ENCODE measurements around the gene SYP.

The SYP gene

GRCh38 chrX:49214996-49215526, 15.1 kb upstream of the SYP start:
- DNase-seq, result no peak

GRCh38 chrX:49214416-49214815, 14.4 kb upstream of the SYP start:
- DNase-seq, result no peak

DNA sequence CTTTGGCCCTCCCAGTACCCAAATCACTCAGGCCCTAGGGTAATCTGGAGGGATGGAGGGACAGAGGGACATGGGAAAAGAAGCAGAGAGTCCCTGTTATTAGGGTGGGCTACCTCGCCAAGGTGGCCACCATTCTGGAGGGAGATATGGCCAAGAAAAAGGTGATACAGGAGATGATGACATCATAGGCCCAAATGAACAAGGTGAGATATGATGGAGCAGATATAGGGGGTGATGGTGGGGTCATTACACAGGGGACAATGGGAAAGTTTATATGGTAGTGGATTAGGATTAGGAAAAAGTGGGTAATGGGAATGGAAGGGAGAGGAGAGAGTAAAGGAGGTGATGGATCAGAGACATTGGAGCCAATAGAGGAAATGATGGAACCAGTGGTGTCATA, 12.9 kb upstream of the SYP start:
- DNase-seq, result no peak

GRCh38 chrX:49212209-49212608, 12.2 kb upstream of the SYP start:
- DNase-seq, result no peak

- DNase-seq, result no peak
Observed at GRCh38 chrX:49211074-49211473, 11.1 kb upstream of the SYP start.

DNA sequence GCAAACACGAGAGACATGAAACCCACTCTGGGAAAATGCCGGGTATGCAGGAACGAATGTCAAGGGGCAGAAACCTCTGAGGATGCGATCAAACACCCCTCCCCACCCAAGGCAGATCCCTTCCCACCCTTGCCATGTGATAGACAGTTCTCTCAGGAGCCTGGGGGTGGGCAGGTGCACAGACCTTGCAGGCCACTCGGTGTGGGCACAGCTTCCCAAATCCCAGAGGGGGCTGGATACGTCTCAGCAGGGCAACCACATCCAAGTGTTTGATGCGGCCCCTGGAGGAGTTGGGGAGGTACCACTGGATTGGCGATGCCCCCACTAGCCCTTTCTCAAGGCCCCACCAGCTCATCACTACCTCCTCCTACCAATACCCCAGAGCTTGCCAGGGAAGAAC, 10.4 kb upstream of the SYP start:
- no peak for DNase-seq

DNA sequence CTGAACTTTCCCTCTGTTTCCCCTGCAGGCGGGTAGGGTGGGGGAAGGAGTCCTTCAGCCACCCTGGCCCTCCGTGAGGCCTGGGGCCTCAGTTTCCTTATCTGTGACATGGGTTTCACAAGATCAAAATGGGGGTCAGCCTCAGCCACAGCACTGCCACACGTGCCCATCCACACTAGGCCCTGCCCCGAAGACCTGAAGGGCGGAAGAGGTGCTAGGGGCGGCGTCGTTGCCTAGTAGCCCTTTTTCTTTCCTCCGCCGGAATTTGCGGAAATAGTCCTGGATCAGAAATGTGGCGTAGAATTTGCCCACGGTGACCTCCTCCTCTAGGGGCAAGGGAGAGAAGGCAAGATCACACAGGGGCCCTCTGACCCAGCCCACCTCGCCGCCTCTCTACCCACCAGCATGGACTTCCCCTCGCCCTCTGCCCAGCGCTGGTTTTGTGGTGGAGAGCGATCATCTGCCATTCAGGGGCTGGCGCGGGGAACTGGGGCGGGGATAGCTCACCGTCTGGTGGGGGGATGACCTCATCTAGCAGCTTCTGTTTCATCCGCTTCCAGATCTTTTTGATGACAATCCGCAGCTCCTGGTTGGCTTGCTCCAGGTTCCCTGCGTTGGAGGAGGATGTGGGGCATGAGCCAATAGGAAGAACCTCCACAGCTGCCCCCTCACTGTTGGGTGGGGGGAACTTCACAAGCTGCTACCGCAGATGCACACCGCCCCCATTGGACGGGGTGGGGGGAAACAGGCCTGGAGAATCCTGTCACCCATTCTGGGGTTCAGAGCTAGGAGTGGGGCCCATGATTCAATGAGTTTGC, 9.7 kb upstream of the SYP start:
- DNase-seq, result no peak

DNA sequence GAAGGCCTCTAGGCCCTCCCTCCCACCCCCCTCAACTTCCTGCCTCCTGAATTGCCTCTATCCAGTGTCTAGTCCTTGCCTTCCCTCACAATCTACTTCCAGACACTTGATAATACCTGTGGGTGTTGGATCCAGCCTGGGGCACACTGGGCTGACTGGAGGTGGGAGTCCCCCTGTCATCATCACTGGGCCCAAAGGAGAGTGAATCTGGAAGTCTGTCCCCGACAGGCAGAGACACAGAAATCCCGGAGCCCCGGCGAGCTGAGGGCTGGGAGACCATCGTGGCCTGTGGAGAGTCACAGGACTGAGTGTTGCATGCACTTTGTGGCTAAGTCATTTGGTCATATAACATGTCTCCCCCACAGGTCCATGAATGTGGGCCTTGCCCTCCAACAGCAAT, 8.4 kb upstream of the SYP start:
- DNase-seq, result no peak

DNA sequence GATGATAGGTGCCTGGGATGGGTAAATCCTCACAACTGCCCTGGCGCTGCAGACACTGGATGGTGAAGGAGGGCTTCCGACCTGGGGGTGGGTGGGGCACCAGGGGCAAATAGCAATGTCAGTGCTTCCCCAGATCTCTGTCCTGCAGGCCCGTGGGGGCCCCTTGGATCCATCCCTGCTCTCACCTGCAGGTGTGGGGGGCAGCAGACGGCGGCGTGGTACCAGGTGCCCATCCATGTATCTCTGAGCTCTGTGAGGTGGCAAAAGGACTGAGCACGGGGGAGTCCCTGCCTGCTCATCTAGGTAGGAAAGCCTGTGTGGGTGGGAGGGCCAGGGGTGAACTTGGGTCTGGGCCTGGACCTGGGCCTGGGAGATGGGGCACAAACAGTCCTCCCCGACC, 6.5 kb upstream of the SYP start:
- no peak for DNase-seq

- DNase-seq, result no peak
Observed at GRCh38 chrX:49205443-49205842, 5.5 kb upstream of the SYP start.

GRCh38 chrX:49204709-49205108, 4.7 kb upstream of the SYP start:
- DNase-seq, result no peak

DNA sequence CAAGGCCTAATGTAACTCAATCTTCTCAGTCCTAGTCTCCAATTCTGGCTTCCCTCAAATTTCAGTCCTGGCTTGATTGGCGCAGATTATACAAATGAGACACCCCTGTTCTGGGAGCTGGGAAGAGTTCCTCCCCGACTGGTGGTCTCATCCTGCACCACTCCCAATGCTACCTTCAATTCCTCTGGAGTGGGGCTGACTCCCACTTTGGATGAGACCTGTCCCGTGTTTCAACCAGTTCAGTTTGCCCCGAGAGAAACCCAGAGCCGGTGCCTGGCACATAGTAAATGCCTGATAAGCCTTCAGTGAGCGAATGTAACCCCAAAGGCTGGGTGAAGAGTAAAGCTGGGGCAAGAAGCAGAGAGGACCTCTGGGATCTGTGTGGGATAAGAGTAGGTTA, 4.0 kb upstream of the SYP start:
- no peak for DNase-seq

DNA sequence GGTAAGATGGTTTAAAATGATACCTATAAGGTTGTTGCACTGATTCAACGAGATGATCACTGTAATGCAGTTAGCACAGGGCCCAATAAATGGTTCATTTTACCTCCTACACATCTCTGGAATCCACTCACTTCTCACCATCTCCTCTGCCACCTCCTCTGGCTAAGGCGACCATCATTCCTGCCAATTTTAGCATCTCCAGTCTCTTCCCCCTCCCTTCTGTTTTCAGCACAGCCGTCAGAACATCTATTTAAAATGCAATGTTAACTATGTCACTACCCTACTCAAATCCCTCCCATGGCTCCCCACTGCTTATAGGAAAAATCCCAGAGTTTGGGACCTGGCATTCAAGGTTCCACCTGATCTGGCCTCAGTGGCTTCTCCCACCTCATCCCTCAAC, 3.5 kb upstream of the SYP start:
- no peak for DNase-seq

DNA sequence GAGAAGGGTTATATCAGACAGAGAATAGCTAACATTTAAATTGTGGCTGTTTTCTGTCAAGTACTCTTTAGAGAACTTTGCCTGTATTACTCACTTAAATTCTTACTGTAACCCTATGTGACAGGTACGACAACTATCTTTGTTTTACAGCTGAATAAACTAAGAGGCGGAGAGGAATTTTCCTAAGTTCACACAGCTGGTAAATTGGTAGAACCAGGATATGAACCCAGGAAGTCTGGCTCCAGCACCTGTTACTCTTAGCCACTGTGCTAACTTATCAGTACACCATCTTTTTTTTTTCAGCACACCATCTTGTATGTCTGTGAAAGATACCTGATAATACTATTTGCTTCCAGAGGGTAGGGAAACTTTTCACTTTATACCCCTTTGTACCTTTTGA, 2.0 kb upstream of the SYP start:
- DNase-seq, result no peak

DNA sequence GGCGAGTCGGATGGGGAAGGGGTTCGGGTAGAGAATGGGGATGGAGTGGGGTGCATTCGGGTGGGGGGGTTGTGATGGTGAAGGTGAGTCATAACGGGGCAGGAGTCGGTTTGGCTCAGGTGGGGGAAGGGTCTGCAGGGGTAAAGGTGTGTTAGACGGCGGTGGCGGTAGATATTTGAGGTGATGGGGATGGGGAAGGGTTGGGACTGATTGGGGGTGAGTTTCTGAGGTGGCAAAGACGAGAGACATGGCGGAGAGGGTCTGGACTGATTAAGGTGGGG, 738 bp downstream of the SYP start:
- no peak for DNase-seq

GRCh38 chrX:49198540-49199314, 1.3 kb downstream of the SYP start:
- DNase-seq, result no peak

GRCh38 chrX:49197543-49198087, 2.4 kb downstream of the SYP start:
- DNase-seq, result no peak

DNA sequence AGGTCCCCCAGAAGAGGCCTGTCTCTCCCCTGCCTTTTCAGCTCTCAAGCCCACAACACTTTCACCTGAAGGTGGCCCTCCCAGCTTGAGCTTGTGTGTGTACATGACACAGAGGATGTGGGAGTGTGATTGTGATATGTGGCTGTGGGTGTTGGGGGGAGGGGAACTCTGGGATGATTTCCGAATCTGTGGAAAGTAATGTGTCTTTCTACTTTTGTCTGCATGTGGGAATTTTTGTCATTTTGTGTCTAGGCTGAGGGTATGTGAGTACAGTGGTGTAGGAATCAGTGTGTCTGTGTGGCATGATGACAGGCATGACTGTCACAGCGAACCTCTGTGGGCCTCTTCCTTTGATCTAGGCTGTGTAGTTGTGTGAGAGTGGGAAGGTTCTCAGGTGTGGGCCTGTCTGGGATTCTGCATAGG, 6.4 kb downstream of the SYP start:
- no peak for DNase-seq

GRCh38 chrX:49192722-49193328, 7.2 kb downstream of the SYP start:
- peak in 1 of 2 donors; percentile 41 for DNase-seq

DNA sequence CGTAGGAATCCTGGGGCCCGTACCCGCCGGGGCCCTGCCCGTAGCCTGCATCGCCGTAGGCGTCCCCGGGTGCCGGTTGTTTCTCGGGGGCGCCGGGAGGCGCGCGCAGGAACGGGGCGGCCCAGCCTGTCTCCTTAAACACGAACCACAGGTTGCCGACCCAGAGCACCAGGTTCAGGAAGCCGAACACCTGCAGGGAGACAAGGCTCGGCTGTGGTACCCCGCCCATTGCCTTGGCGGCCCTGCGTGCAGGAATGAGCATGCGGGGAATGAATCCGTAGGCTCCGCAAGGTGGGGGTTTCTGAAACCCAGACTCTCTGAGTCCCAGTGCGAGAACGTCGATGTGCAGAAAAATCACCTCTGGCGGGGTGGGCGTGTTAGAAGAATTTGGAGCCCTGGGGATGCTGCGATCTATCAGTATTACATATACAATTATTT, 8.4 kb downstream of the SYP start:
- no peak for DNase-seq

DNA sequence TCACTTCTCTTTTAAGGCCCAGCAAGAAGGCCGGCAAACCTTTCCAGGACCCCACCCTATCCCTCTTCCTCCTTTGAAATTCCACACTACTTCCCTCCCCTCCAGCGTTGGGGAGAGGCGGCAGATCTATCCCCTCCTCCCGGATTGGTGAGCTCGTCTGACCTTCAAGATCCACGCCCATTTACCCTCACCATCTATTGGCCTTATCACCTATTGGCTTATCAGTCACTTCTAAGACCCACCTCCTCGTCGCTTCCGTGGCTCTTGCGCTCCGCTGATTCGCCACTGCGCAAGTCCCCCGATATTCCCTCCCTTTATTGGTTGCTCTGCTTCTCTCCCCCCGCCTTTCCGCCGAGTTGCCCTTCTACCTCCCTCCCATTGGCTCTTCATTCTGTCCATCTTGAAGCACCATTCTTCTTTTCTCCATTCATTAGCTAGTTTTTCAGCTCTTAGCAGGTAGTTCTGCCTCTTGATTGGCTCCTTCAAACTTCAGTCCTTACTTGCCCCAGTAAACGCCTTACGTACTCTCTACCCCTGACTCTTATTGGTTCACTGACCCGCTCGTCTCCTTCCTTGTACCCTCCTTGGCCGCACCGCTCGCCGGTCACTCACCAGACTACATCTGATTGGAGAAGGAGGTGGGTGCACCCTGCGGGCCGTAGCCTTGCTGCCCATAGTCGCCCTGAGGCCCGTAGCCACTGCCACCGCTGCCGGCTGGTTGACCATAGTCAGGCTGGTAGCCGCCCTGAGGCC, 9.0 kb downstream of the SYP start:
- DNase-seq, result peak; percentile 96

DNA sequence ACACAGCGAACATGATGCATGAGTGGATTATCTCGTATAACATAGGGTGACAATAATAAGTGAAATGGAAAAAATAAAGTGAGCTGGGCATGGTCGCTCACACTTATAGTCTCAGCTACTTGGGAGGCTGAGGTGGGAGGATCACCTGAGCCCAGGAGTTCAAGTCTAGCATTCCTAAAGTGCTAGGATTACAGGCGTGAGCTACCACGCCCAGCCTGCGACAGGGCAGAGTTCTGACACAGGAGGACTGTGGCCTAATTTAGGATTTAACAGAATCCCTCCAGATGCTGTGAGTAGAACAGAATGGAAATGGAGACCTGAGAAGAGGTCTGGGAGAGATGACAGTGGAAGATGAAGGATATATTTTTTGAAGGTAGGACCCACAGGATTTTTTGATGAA, 10.4 kb downstream of the SYP start:
- no peak for DNase-seq

Measured in CD4-positive, alpha-beta T cell treated with Interleukin-4 for 1 hour (primary cell).